Fibroblast of lung (primary cell): Measurements from ENCODE around the gene PCSK1N. TPM values are rescaled to one million over a fixed set of nuclear protein-coding genes. Genes with fewer than 3 reads are reported as not detected.

Experiments
- DNase-seq, 2 donors: peaks; one replicate each; pipeline versions ENCODE4 v3.0.0 to v3.0.0-alpha.2; 2010; ENCODE audit warnings: low read depth in 2 of 2
- H2AFZ ChIP-seq: 2 replicates; pipeline ENCODE4 v1.5.1; 2012; ENCODE audit warnings: low read length, control low read depth, inconsistent platforms
- H3K27ac ChIP-seq: 2 replicates; pipeline ENCODE4 v1.5.1; 2011; ENCODE audit warnings: low read length, control low read depth; ENCODE audit not compliant: insufficient read depth
- H3K27me3 ChIP-seq: 2 replicates; pipeline ENCODE4 v1.5.1; 2011; ENCODE audit warnings: mild to moderate bottlenecking, low read length; ENCODE audit not compliant: control insufficient read depth, insufficient read depth
- H3K36me3 ChIP-seq: 2 replicates; pipeline ENCODE4 v1.5.1; 2011; ENCODE audit warnings: low read length; ENCODE audit not compliant: control insufficient read depth, insufficient read depth
- H3K4me1 ChIP-seq: 2 replicates; pipeline ENCODE4 v1.5.1; 2011; ENCODE audit warnings: low read length; ENCODE audit not compliant: control insufficient read depth, insufficient read depth; ENCODE audit errors: extremely low read depth
- H3K4me2 ChIP-seq: 2 replicates; pipeline ENCODE4 v1.5.1; 2011; ENCODE audit warnings: low read length, control low read depth; ENCODE audit not compliant: insufficient read depth; ENCODE audit errors: extremely low read depth
- H3K4me3 ChIP-seq, 4 experiments: fragments of 200-600 bp in 1 of 4; sonication (generic) in 1 of 4; replicated peaks in 1 of 4; 2 replicates each; pipeline ENCODE4 v1.5.1; 2011 to 2016; ENCODE audit warnings: low read length in 4 of 4, low read depth in 3 of 4, mild to moderate bottlenecking in 3 of 4, control low read depth in 2 of 4, inconsistent platforms in 1 of 4, mixed read lengths in 1 of 4; ENCODE audit not compliant: insufficient read depth in 1 of 4; ENCODE audit errors: control extremely low read depth in 1 of 4
- H3K79me2 ChIP-seq: 2 replicates; pipeline ENCODE4 v1.5.1; 2012; ENCODE audit warnings: mild to moderate bottlenecking, low read length, inconsistent platforms; ENCODE audit not compliant: control insufficient read depth, insufficient read depth
- H3K9ac ChIP-seq: 2 replicates; pipeline ENCODE4 v1.5.1; 2011; ENCODE audit warnings: mild to moderate bottlenecking, low read length, control low read depth; ENCODE audit not compliant: insufficient read depth
- H3K9me3 ChIP-seq: 2 replicates; pipeline ENCODE4 v1.5.1; 2012; ENCODE audit warnings: low read depth, low read length; ENCODE audit not compliant: control insufficient read depth, insufficient read depth
- H4K20me1 ChIP-seq: 2 replicates; pipeline ENCODE4 v1.5.1; 2011; ENCODE audit warnings: low read length; ENCODE audit not compliant: control insufficient read depth, insufficient read depth; ENCODE audit errors: extremely low read depth
- CTCF ChIP-seq, 2 donors: IDR thresholded peaks in 1 of 2; conservative IDR thresholded peaks in 1 of 2; 1 replicate in 1 of 2; 2 replicates in 1 of 2; pipeline ENCODE4 v1.5.1; 2011 to 2012; ENCODE audit warnings: low read length in 2 of 2, control low read depth in 1 of 2, inconsistent platforms in 1 of 2, low read depth in 1 of 2, mild to moderate bottlenecking in 1 of 2
- EZH2 ChIP-seq: IDR thresholded peaks from 2 replicates; pipeline ENCODE4 v1.5.1; 2012; ENCODE audit warnings: low read length, control low read depth, mild to moderate bottlenecking; ENCODE audit errors: missing control alignments
- polyA plus RNA-seq, 2 donors: library from polyadenylated mRNA; depleted of rRNA in 1 of 2; stranded (reverse) in 1 of 2; unstranded in 1 of 2; fragments of >200 nt; gene quantifications; 2 replicates each; pipeline ENCODE4 v1.2.1, GENCODE V29; 2011 to 2012; ENCODE audit warnings: missing spikeins in 1 of 2
- total RNA-seq: library from RNA; depleted of rRNA; stranded (reverse); fragments of >200 nt; gene quantifications from 2 replicates; pipeline ENCODE4 v1.2.1, GENCODE V29; 2014

The PCSK1N gene
- total and polyA plus RNA-seq, 2 donors (not counting 1 experiment from before 2014, with no cell fraction given) = 0.08 to 0.17 TPM

- Histone ChIP-seq H3K79me2 (no peaks in the 10 kb centered on the region), H3K4me3 (no peak overlapping the region), H3K36me3 (no peaks in the 10 kb centered on the region), H3K27me3 (no peaks in the 10 kb centered on the region), H3K4me2 (no peak overlapping the region), H3K9me3 (no peaks in the 10 kb centered on the region), H3K4me1 (no peaks in the 10 kb centered on the region), H3K9ac (no peak overlapping the region), H3K27ac (no peak overlapping the region), H2AFZ (no peak overlapping the region), H4K20me1 (no peaks in the 10 kb centered on the region)
- TF ChIP-seq EZH2 (no peak), CTCF (conservative IDR thresholded peaks at IDR 0.05 in 1 of 2, IDR thresholded peaks at IDR 0.05 in 1 of 2; ENCODE audit: low read depth in 1 of 2, low read length in 2 of 2) (no peak)
- no peak for DNase-seq
These were observed 20.1 kb downstream of the PCSK1N start for GRCh38 chrX:48815266-48815665.

- H3K4me1 ChIP-seq = no peaks in the 10 kb centered on the region
- no peaks in the 10 kb centered on the region for H3K27me3 ChIP-seq
- no peak overlapping the region for H2AFZ ChIP-seq
- H3K9ac ChIP-seq = no peak overlapping the region
- no peaks in the 10 kb centered on the region for H3K36me3 ChIP-seq
- no peaks in the 10 kb centered on the region for H3K9me3 ChIP-seq
- TF ChIP-seq CTCF (conservative IDR thresholded peaks at IDR 0.05 in 1 of 2, IDR thresholded peaks at IDR 0.05 in 1 of 2; ENCODE audit: low read depth in 1 of 2, low read length in 2 of 2) = no peak
- H3K4me3 ChIP-seq = no peak overlapping the region
- no peak for DNase-seq
- H3K4me2 ChIP-seq = no peak overlapping the region
- H4K20me1 ChIP-seq = no peaks in the 10 kb centered on the region
- no peaks in the 10 kb centered on the region for H3K79me2 ChIP-seq
- H3K27ac ChIP-seq = no peak overlapping the region
These were observed 20.7 kb downstream of the PCSK1N start for GRCh38 chrX:48814722-48815121.

- Histone ChIP-seq H3K4me2 (no peak overlapping the region), H3K27ac (no peak overlapping the region), H3K9me3 (no peaks in the 10 kb centered on the region), H3K4me3 (no peak overlapping the region), H4K20me1 (no peaks in the 10 kb centered on the region), H3K36me3 (no peaks in the 10 kb centered on the region), H3K27me3 (no peaks in the 10 kb centered on the region), H3K79me2 (no peaks in the 10 kb centered on the region), H3K9ac (no peak overlapping the region), H3K4me1 (no peaks in the 10 kb centered on the region), H2AFZ (no peak overlapping the region)
- DNase-seq = no peak
- TF ChIP-seq CTCF (conservative IDR thresholded peaks at IDR 0.05 in 1 of 2, IDR thresholded peaks at IDR 0.05 in 1 of 2; ENCODE audit: low read depth in 1 of 2, low read length in 2 of 2) = no peak
- no peak for TF ChIP-seq EZH2
These were observed 21.8 kb downstream of the PCSK1N start for GRCh38 chrX:48813644-48814043.
